Activated T-cell treated with anti-CD3 and anti-CD28 coated beads for 24 hours (primary cell): ENCODE results near the gene ZFYVE21.
A peak's percentile ranks its signal among the peaks of the same experiment; 100 is the strongest.
"Not testable (repeated sequence)": the region's sequence is repeated elsewhere in the genome, so short reads cannot be mapped to it uniquely, and the experiment has no call there.

Experiments used
- DNase-seq: peaks from one replicate; pipeline ENCODE4 v3.0.0-alpha.2; 2020; ENCODE audit warnings: low read depth

Gene ZFYVE21

GRCh38 chr14:103715052-103716000 is at the start of gene ZFYVE21, which contains the start of gene XRCC3:
TSS of gene ZFYVE21 (plus strand) at chr14:103715810. CDS start at chr14:103715842, 32 bp downstream.
TSS of gene XRCC3 (minus strand) at chr14:103715451. CDS start at chr14:103711087, 4,364 bp downstream.
- peak; percentile 99 for DNase-seq

GRCh38 chr14:103667671-103668070 is 47.9 kb upstream of the ZFYVE21 start:
- no peak for DNase-seq

- no peak for DNase-seq
Observed at GRCh38 chr14:103668117-103668516, 47.5 kb upstream of the ZFYVE21 start.

GRCh38 chr14:103669370-103669769 is 46.2 kb upstream of the ZFYVE21 start:
- no peak for DNase-seq

GRCh38 chr14:103671911-103672310 is 43.7 kb upstream of the ZFYVE21 start:
- no peak for DNase-seq

- no peak for DNase-seq
Observed at GRCh38 chr14:103675957-103676356, 39.7 kb upstream of the ZFYVE21 start.

GRCh38 chr14:103676881-103677675 is 38.5 kb upstream of the ZFYVE21 start:
- no peak for DNase-seq

GRCh38 chr14:103679351-103679750 is 36.3 kb upstream of the ZFYVE21 start:
- DNase-seq: peak; percentile 17

- no peak for DNase-seq
Observed at GRCh38 chr14:103680491-103681231, 34.9 kb upstream of the ZFYVE21 start.

- no peak for DNase-seq
Observed at GRCh38 chr14:103683139-103683538, 32.5 kb upstream of the ZFYVE21 start.

- DNase-seq: no peak
Observed at GRCh38 chr14:103684471-103684870, 31.1 kb upstream of the ZFYVE21 start.

GRCh38 chr14:103684871-103685270 is 30.7 kb upstream of the ZFYVE21 start:
- DNase-seq: no peak

- DNase-seq: no peak
Observed at GRCh38 chr14:103685276-103686211, 30.1 kb upstream of the ZFYVE21 start.

GRCh38 chr14:103686831-103687485 is 28.7 kb upstream of the ZFYVE21 start:
- DNase-seq: no peak

- no peak for DNase-seq
Observed at GRCh38 chr14:103687712-103688111, 27.9 kb upstream of the ZFYVE21 start.

- DNase-seq: no peak
Observed at GRCh38 chr14:103688441-103688840, 27.2 kb upstream of the ZFYVE21 start.

GRCh38 chr14:103688906-103689902 is 26.4 kb upstream of the ZFYVE21 start:
- DNase-seq: no peak

GRCh38 chr14:103690332-103690731 is 25.3 kb upstream of the ZFYVE21 start:
- DNase-seq: no peak

GRCh38 chr14:103691655-103692054 is 24.0 kb upstream of the ZFYVE21 start:
- not testable (repeated sequence) for DNase-seq
